ENCODE results near the gene CAMTA1. TPM values are rescaled to one million over a fixed set of nuclear protein-coding genes. Genes with fewer than 3 reads are reported as not detected.

CAMTA1 gene
- total RNA-seq, 2 donors from 2014 or later: 105 to 113 TPM

- H3K9me3 ChIP-seq: no peaks in the 10 kb centered on the region
- H3K36me3 ChIP-seq: no peaks in the 10 kb centered on the region
- DNase-seq (ENCODE audit: low spot score) (no peak), ATAC-seq (ENCODE audit: insufficient number of reproducible peaks, low FRiP score, low read depth) (no peak)
- no peak overlapping the region for H3K27ac ChIP-seq
- no peaks in the 10 kb centered on the region for H3K27me3 ChIP-seq (replicated peaks; ENCODE audit: insufficient read depth)
- H3K4me3 ChIP-seq: no peak overlapping the region
- H3K4me1 ChIP-seq (ENCODE audit: control insufficient read depth in 1 of 2, low read depth in 2 of 2): no peaks in the 10 kb centered on the region
- no peak for TF ChIP-seq CTCF (IDR thresholded peaks at IDR 0.05)
Observed at GRCh38 chr1:7345516-7345915, 560.3 kb downstream of the CAMTA1 start.

GRCh38 chr1:7346070-7346596 is 560.9 kb downstream of the CAMTA1 start:
- Histone ChIP-seq H3K4me1 (ENCODE audit: control insufficient read depth in 1 of 2, low read depth in 2 of 2) (no peaks in the 10 kb centered on the region), H3K36me3 (no peaks in the 10 kb centered on the region), H3K27me3 (replicated peaks; ENCODE audit: insufficient read depth) (no peaks in the 10 kb centered on the region), H3K9me3 (no peaks in the 10 kb centered on the region), H3K4me3 (no peak overlapping the region), H3K27ac (no peak overlapping the region)
- no peak for TF ChIP-seq CTCF (IDR thresholded peaks at IDR 0.05)
- ATAC-seq (ENCODE audit: insufficient number of reproducible peaks, low FRiP score, low read depth): no peak
- no peak for DNase-seq (ENCODE audit: low spot score)

GRCh38 chr1:7346600-7347570 is 561.6 kb downstream of the CAMTA1 start:
- Histone ChIP-seq H3K27ac (no peak overlapping the region), H3K9me3 (no peaks in the 10 kb centered on the region), H3K36me3 (no peaks in the 10 kb centered on the region), H3K27me3 (replicated peaks; ENCODE audit: insufficient read depth) (no peaks in the 10 kb centered on the region), H3K4me1 (ENCODE audit: control insufficient read depth in 1 of 2, low read depth in 2 of 2) (no peaks in the 10 kb centered on the region), H3K4me3 (no peak overlapping the region)
- TF ChIP-seq CTCF (IDR thresholded peaks at IDR 0.05): no peak
- DNase-seq (ENCODE audit: low spot score): no peak
- ATAC-seq (ENCODE audit: insufficient number of reproducible peaks, low FRiP score, low read depth): no peak

GRCh38 chr1:7348073-7348472 is 562.8 kb downstream of the CAMTA1 start:
- Histone ChIP-seq H3K4me1 (ENCODE audit: control insufficient read depth in 1 of 2, low read depth in 2 of 2) (no peaks in the 10 kb centered on the region), H3K27ac (no peak overlapping the region), H3K9me3 (no peaks in the 10 kb centered on the region), H3K36me3 (no peaks in the 10 kb centered on the region), H3K4me3 (no peak overlapping the region), H3K27me3 (replicated peaks; ENCODE audit: insufficient read depth) (no peaks in the 10 kb centered on the region)
- TF ChIP-seq CTCF (IDR thresholded peaks at IDR 0.05): no peak
- ATAC-seq (ENCODE audit: insufficient number of reproducible peaks, low FRiP score, low read depth): no peak
- DNase-seq (ENCODE audit: low spot score): no peak

- Histone ChIP-seq H3K36me3 (no peaks in the 10 kb centered on the region), H3K9me3 (no peaks in the 10 kb centered on the region), H3K27me3 (replicated peaks; ENCODE audit: insufficient read depth) (no peaks in the 10 kb centered on the region), H3K27ac (no peak overlapping the region), H3K4me1 (ENCODE audit: control insufficient read depth in 1 of 2, low read depth in 2 of 2) (no peaks in the 10 kb centered on the region), H3K4me3 (no peak overlapping the region)
- TF ChIP-seq CTCF (IDR thresholded peaks at IDR 0.05): no peak
- ATAC-seq (ENCODE audit: insufficient number of reproducible peaks, low FRiP score, low read depth): no peak
- DNase-seq (ENCODE audit: low spot score): no peak
Observed at GRCh38 chr1:7348580-7348979, 563.3 kb downstream of the CAMTA1 start.
